Stimulated activated CD8-positive, alpha-beta memory T cell treated with anti-CD3 and anti-CD28 coated beads, Interleukin-4, amount 100 ng/mL, for 1 hour (primary cell): Measurements from ENCODE around the gene ZBTB45.
"Not testable (repeated sequence)": the region's sequence is repeated elsewhere in the genome, so short reads cannot be mapped to it uniquely, and the experiment has no call there.

Experiments
- DNase-seq, 2 donors: peaks; one replicate each; pipeline ENCODE4 v3.0.0-alpha.2; 2020; ENCODE audit warnings: low read depth in 2 of 2, low spot score in 1 of 2

The ZBTB45 gene

GRCh38 chr19:58555369-58555885, 35.8 kb upstream of the ZBTB45 start:
- no peak for DNase-seq

- DNase-seq, result peak; percentile 97 to 98
These were observed 35.1 kb upstream of the ZBTB45 start, which contains the start of gene CHMP2A for GRCh38 chr19:58554494-58555368. TSS of gene CHMP2A (minus strand) at chr19:58555105. CDS start at chr19:58554212, 893 bp downstream.

GRCh38 chr19:58553799-58554493, 34.3 kb upstream of the ZBTB45 start:
- DNase-seq, result no peak

- no peak for DNase-seq
These were observed 33.0 kb upstream of the ZBTB45 start for GRCh38 chr19:58552655-58553054.

- no peak for DNase-seq
These were observed 32.2 kb upstream of the ZBTB45 start for GRCh38 chr19:58551577-58552471.

GRCh38 chr19:58551123-58551497, 31.5 kb upstream of the ZBTB45 start:
- DNase-seq, result no peak

- DNase-seq, result no peak
These were observed 30.9 kb upstream of the ZBTB45 start for GRCh38 chr19:58550362-58551122.

GRCh38 chr19:58549664-58550361, 30.2 kb upstream of the ZBTB45 start:
- no peak for DNase-seq

GRCh38 chr19:58548859-58549663, 29.5 kb upstream of the ZBTB45 start:
- DNase-seq, result no peak

- DNase-seq, result no peak
These were observed 28.0 kb upstream of the ZBTB45 start for GRCh38 chr19:58547323-58548312.

GRCh38 chr19:58546019-58546530, 26.5 kb upstream of the ZBTB45 start:
- no peak for DNase-seq

GRCh38 chr19:58545286-58546018, 25.8 kb upstream of the ZBTB45 start:
- no peak for DNase-seq

GRCh38 chr19:58544591-58545285, 25.1 kb upstream of the ZBTB45 start:
- peak in 1 of 2 donors; percentile 60 for DNase-seq

GRCh38 chr19:58543826-58544590, 24.4 kb upstream of the ZBTB45 start, which contains the start of gene TRIM28:
TSS of gene TRIM28 (plus strand) at chr19:58544064. CDS start at chr19:58544758, 694 bp downstream.
- peak; percentile 100 for DNase-seq

GRCh38 chr19:58542641-58543372, 23.2 kb upstream of the ZBTB45 start:
- not testable (repeated sequence) for DNase-seq
